Measurements from ENCODE around the gene CCDC69. TPM values are rescaled to one million over a fixed set of nuclear protein-coding genes. Genes with fewer than 3 reads are reported as not detected.

Gene CCDC69
- total RNA-seq, 1 experiment from 2014 or later: 2.8 TPM

GRCh38 chr5:151134228-151134627 is 89.7 kb downstream of the CCDC69 start:
- intact Hi-C loops (cut with micrococcal nuclease): no loop called here
- ChIA-PET POLR2A (no interaction called here), CTCF (interaction anchor here (0.7 to 23.9 kb wide), 9 partner anchors 8 to 105 kb away, joined by 3 to 745 read pairs (median 4); no protein-coding TSS in a partner anchor)
- no peaks in the 10 kb centered on the region for H3K4me1 Mint-ChIP-seq (ENCODE audit: insufficient read depth, unreplicated experiment)
- no peaks in the 10 kb centered on the region for H3K9me3 Mint-ChIP-seq (ENCODE audit: unreplicated experiment)
- no peaks in the 10 kb centered on the region for H3K27me3 Mint-ChIP-seq (ENCODE audit: insufficient read depth, unreplicated experiment)
- TF ChIP-seq CTCF (IDR thresholded peaks at IDR 0.05; ENCODE audit: unreplicated experiment): no peak
- no TSS peak for BruUV-seq (replicated peaks)
- no peak overlapping the region for H3K4me3 Mint-ChIP-seq (ENCODE audit: unreplicated experiment)
- H3K27ac Mint-ChIP-seq (ENCODE audit: low read depth, unreplicated experiment): no peak overlapping the region
- no peak for DNase-seq (ENCODE audit: unreplicated experiment)
- no peaks in the 10 kb centered on the region for H3K36me3 Mint-ChIP-seq (ENCODE audit: insufficient read depth, unreplicated experiment)

- no peak overlapping the region for H3K4me3 Mint-ChIP-seq (ENCODE audit: unreplicated experiment)
- no peaks in the 10 kb centered on the region for H3K9me3 Mint-ChIP-seq (ENCODE audit: unreplicated experiment)
- H3K27ac Mint-ChIP-seq (ENCODE audit: low read depth, unreplicated experiment): no peak overlapping the region
- no TSS peak for BruUV-seq (replicated peaks)
- ChIA-PET CTCF (interaction anchor here (0.5 to 29.6 kb wide), 8 partner anchors 7 to 462 kb away, joined by 3 to 1587 read pairs (median 28); partner anchors contain the start of genes CCDC69 and TNIP1), POLR2A (no interaction called here)
- intact Hi-C loops (cut with micrococcal nuclease): no loop called here
- no peak for TF ChIP-seq CTCF (IDR thresholded peaks at IDR 0.05; ENCODE audit: unreplicated experiment)
- H3K27me3 Mint-ChIP-seq (ENCODE audit: insufficient read depth, unreplicated experiment): peaks cover under 1% of the 10 kb centered on the region
- DNase-seq (ENCODE audit: unreplicated experiment): no peak
- H3K36me3 Mint-ChIP-seq (ENCODE audit: insufficient read depth, unreplicated experiment): no peaks in the 10 kb centered on the region
- no peaks in the 10 kb centered on the region for H3K4me1 Mint-ChIP-seq (ENCODE audit: insufficient read depth, unreplicated experiment)
These were observed 90.9 kb downstream of the CCDC69 start for GRCh38 chr5:151132963-151133362.

Other genes with a start within 250 kb of the CCDC69 start
- not detected in 2 replicates for gene GPX3, start 203.5 kb downstream of the CCDC69 start, total RNA-seq (2022)
- gene TNIP1, start 143.1 kb downstream of the CCDC69 start, total RNA-seq (2022): 246 and 342 TPM in 2 replicates
- gene ANXA6, start 66.3 kb downstream of the CCDC69 start, total RNA-seq (2022): 2.6 TPM in 2 replicates
- 28.9 and 36.1 TPM in 2 replicates for gene GM2A, start 29.1 kb upstream of the CCDC69 start, total RNA-seq (2022)
- gene SLC36A3, start 79.7 kb upstream of the CCDC69 start, total RNA-seq (2022): not detected in 2 replicates
- not detected in 2 replicates for gene SLC36A2, start 123.5 kb upstream of the CCDC69 start, total RNA-seq (2022)
- 10.4 and 16.2 TPM in 2 replicates for gene SLC36A1, start 223.5 kb upstream of the CCDC69 start, total RNA-seq (2022)